Gastrocnemius medialis (tissue), 4 donors: Measurements from ENCODE around the gene CELSR1.

Source experiments
- POLR2A ChIP-seq, 2 donors: fragments of 450-650 bp; IDR thresholded peaks; one replicate each; pipeline ENCODE4 v1.6.1; 2017; ENCODE audit warnings: antibody characterized with exemption in 2 of 2, mild to moderate bottlenecking in 2 of 2, moderate library complexity in 2 of 2
- TF ChIP-seq, protein P1 (sequence below), 5 experiments: fragments of 450-650 bp in 3 of 5; fragments of 200-600 bp in 2 of 5; sonication (generic) in 2 of 5; IDR thresholded peaks in 4 of 5; conservative IDR thresholded peaks in 1 of 5; 1 replicate in 4 of 5; 2 replicates in 1 of 5; pipeline ENCODE4 v1.5.1; 2016 to 2019; ENCODE audit warnings: antibody characterized with exemption in 5 of 5, mild to moderate bottlenecking in 3 of 5, moderate library complexity in 3 of 5

GRCh38 chr22:46575911-46576555 lies 38.6 kb upstream of the CELSR1 start:
- TF ChIP-seq, protein P1, sequence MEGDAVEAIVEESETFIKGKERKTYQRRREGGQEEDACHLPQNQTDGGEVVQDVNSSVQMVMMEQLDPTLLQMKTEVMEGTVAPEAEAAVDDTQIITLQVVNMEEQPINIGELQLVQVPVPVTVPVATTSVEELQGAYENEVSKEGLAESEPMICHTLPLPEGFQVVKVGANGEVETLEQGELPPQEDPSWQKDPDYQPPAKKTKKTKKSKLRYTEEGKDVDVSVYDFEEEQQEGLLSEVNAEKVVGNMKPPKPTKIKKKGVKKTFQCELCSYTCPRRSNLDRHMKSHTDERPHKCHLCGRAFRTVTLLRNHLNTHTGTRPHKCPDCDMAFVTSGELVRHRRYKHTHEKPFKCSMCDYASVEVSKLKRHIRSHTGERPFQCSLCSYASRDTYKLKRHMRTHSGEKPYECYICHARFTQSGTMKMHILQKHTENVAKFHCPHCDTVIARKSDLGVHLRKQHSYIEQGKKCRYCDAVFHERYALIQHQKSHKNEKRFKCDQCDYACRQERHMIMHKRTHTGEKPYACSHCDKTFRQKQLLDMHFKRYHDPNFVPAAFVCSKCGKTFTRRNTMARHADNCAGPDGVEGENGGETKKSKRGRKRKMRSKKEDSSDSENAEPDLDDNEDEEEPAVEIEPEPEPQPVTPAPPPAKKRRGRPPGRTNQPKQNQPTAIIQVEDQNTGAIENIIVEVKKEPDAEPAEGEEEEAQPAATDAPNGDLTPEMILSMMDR (IDR thresholded peaks at IDR 0.05 in 4 of 5, conservative IDR thresholded peaks at IDR 0.05 in 1 of 5), result no peak
- no peak for TF ChIP-seq POLR2A (IDR thresholded peaks at IDR 0.05)
